ENCODE data around the gene ASTE1.

The ASTE1 gene

GRCh38 chr3:131033480-131034080 lies 7.0 kb upstream of the ASTE1 start:
- H3K27me3 Mint-ChIP-seq, result no peaks in the 10 kb centered on the region
- H3K27ac Mint-ChIP-seq, result no peak overlapping the region
- H3K9me3 Mint-ChIP-seq, result no peaks in the 10 kb centered on the region
- H3K4me3 Mint-ChIP-seq, result no peak overlapping the region
- no peaks in the 10 kb centered on the region for H3K4me1 Mint-ChIP-seq (ENCODE audit: low read depth)
- H3K36me3 Mint-ChIP-seq (ENCODE audit: low read depth), result no peaks in the 10 kb centered on the region

- Mint-ChIP-seq H3K36me3 (ENCODE audit: low read depth) (no peaks in the 10 kb centered on the region), H3K4me3 (no peak overlapping the region), H3K27me3 (no peaks in the 10 kb centered on the region), H3K4me1 (ENCODE audit: low read depth) (peaks cover 6% of the 10 kb centered on the region), H3K27ac (no peak overlapping the region), H3K9me3 (no peaks in the 10 kb centered on the region)
These were observed 5.0 kb upstream of the ASTE1 start for GRCh38 chr3:131031660-131032059.

GRCh38 chr3:131028844-131029243 lies 2.2 kb upstream of the ASTE1 start:
- no peaks in the 10 kb centered on the region for H3K9me3 Mint-ChIP-seq
- H3K36me3 Mint-ChIP-seq (ENCODE audit: low read depth), result peaks cover 12% of the 10 kb centered on the region
- no peak overlapping the region for H3K4me3 Mint-ChIP-seq
- no peaks in the 10 kb centered on the region for H3K27me3 Mint-ChIP-seq
- H3K4me1 Mint-ChIP-seq (ENCODE audit: low read depth), result peaks cover 31% of the 10 kb centered on the region
- H3K27ac Mint-ChIP-seq, result no peak overlapping the region

GRCh38 chr3:131025539-131025938 lies 1.1 kb downstream of the ASTE1 start:
- Mint-ChIP-seq H3K36me3 (ENCODE audit: low read depth) (peaks cover 31% of the 10 kb centered on the region), H3K27me3 (no peaks in the 10 kb centered on the region), H3K4me1 (ENCODE audit: low read depth) (peaks cover 56% of the 10 kb centered on the region), H3K9me3 (no peaks in the 10 kb centered on the region), H3K27ac (peak overlapping the region; percentile 91), H3K4me3 (peak overlapping the region; percentile 89)

GRCh38 chr3:131020122-131020693 lies 6.4 kb downstream of the ASTE1 start:
- peaks cover 62% of the 10 kb centered on the region for H3K36me3 Mint-ChIP-seq (ENCODE audit: low read depth)
- H3K9me3 Mint-ChIP-seq, result no peaks in the 10 kb centered on the region
- H3K4me1 Mint-ChIP-seq (ENCODE audit: low read depth), result peaks cover 55% of the 10 kb centered on the region
- no peak overlapping the region for H3K4me3 Mint-ChIP-seq
- no peak overlapping the region for H3K27ac Mint-ChIP-seq
- no peaks in the 10 kb centered on the region for H3K27me3 Mint-ChIP-seq

GRCh38 chr3:131018970-131019369 lies 7.7 kb downstream of the ASTE1 start:
- no peak overlapping the region for H3K4me3 Mint-ChIP-seq
- H3K9me3 Mint-ChIP-seq, result no peaks in the 10 kb centered on the region
- H3K27me3 Mint-ChIP-seq, result no peaks in the 10 kb centered on the region
- peaks cover 42% of the 10 kb centered on the region for H3K4me1 Mint-ChIP-seq (ENCODE audit: low read depth)
- H3K27ac Mint-ChIP-seq, result no peak overlapping the region
- H3K36me3 Mint-ChIP-seq (ENCODE audit: low read depth), result peaks cover 58% of the 10 kb centered on the region

- H3K27me3 Mint-ChIP-seq, result no peaks in the 10 kb centered on the region
These were observed 16.9 kb downstream of the ASTE1 start for GRCh38 chr3:131009698-131010097.

GRCh38 chr3:131008326-131008725 lies 18.3 kb downstream of the ASTE1 start:
- Mint-ChIP-seq H3K27me3 (no peaks in the 10 kb centered on the region), H3K36me3 (ENCODE audit: low read depth) (peaks cover 72% of the 10 kb centered on the region), H3K4me1 (ENCODE audit: low read depth) (peaks cover 15% of the 10 kb centered on the region), H3K9me3 (no peaks in the 10 kb centered on the region), H3K27ac (no peak overlapping the region), H3K4me3 (no peak overlapping the region)

More at GRCh38 chr3:131009698-131010097, 16.9 kb downstream of the ASTE1 start:
- no peak overlapping the region for H3K4me3 Mint-ChIP-seq
- peaks cover 68% of the 10 kb centered on the region for H3K36me3 Mint-ChIP-seq (ENCODE audit: low read depth)
- H3K4me1 Mint-ChIP-seq (ENCODE audit: low read depth), result peaks cover 2% of the 10 kb centered on the region
- no peak overlapping the region for H3K27ac Mint-ChIP-seq
- no peaks in the 10 kb centered on the region for H3K9me3 Mint-ChIP-seq

GRCh38 chr3:131007782-131008181 lies 18.8 kb downstream of the ASTE1 start:
- peaks cover 15% of the 10 kb centered on the region for H3K4me1 Mint-ChIP-seq (ENCODE audit: low read depth)
- no peaks in the 10 kb centered on the region for H3K27me3 Mint-ChIP-seq
- H3K36me3 Mint-ChIP-seq (ENCODE audit: low read depth), result peaks cover 70% of the 10 kb centered on the region
- no peaks in the 10 kb centered on the region for H3K9me3 Mint-ChIP-seq
- H3K4me3 Mint-ChIP-seq, result no peak overlapping the region
- no peak overlapping the region for H3K27ac Mint-ChIP-seq

- Mint-ChIP-seq H3K27me3 (no peaks in the 10 kb centered on the region), H3K4me1 (ENCODE audit: low read depth) (peaks cover 15% of the 10 kb centered on the region), H3K36me3 (ENCODE audit: low read depth) (peaks cover 70% of the 10 kb centered on the region), H3K9me3 (no peaks in the 10 kb centered on the region), H3K27ac (no peak overlapping the region), H3K4me3 (no peak overlapping the region)
These were observed 19.4 kb downstream of the ASTE1 start for GRCh38 chr3:131007256-131007655.

GRCh38 chr3:131004603-131005002 lies 22.0 kb downstream of the ASTE1 start:
- Mint-ChIP-seq H3K4me1 (ENCODE audit: low read depth) (peaks cover 15% of the 10 kb centered on the region), H3K9me3 (no peaks in the 10 kb centered on the region), H3K36me3 (ENCODE audit: low read depth) (peaks cover 73% of the 10 kb centered on the region), H3K4me3 (no peak overlapping the region), H3K27ac (peak overlapping the region; percentile 10), H3K27me3 (no peaks in the 10 kb centered on the region)

GRCh38 chr3:131001071-131001470 lies 25.6 kb downstream of the ASTE1 start:
- Mint-ChIP-seq H3K27ac (no peak overlapping the region), H3K9me3 (no peaks in the 10 kb centered on the region), H3K27me3 (no peaks in the 10 kb centered on the region), H3K36me3 (ENCODE audit: low read depth) (peaks cover 79% of the 10 kb centered on the region), H3K4me1 (ENCODE audit: low read depth) (peaks cover 15% of the 10 kb centered on the region), H3K4me3 (no peak overlapping the region)

- no peaks in the 10 kb centered on the region for H3K4me1 Mint-ChIP-seq (ENCODE audit: low read depth)
- H3K27ac Mint-ChIP-seq, result no peak overlapping the region
These were observed 29.3 kb downstream of the ASTE1 start for GRCh38 chr3:130997289-130997688.

GRCh38 chr3:130992344-130992743 lies 34.3 kb downstream of the ASTE1 start:
- Mint-ChIP-seq H3K27me3 (no peaks in the 10 kb centered on the region), H3K9me3 (no peaks in the 10 kb centered on the region), H3K4me3 (no peak overlapping the region), H3K4me1 (ENCODE audit: low read depth) (no peaks in the 10 kb centered on the region), H3K27ac (no peak overlapping the region), H3K36me3 (ENCODE audit: low read depth) (peaks cover 44% of the 10 kb centered on the region)

More at GRCh38 chr3:130997289-130997688, 29.3 kb downstream of the ASTE1 start:
- Mint-ChIP-seq H3K27me3 (no peaks in the 10 kb centered on the region), H3K36me3 (ENCODE audit: low read depth) (peaks cover 51% of the 10 kb centered on the region), H3K4me3 (no peak overlapping the region), H3K9me3 (no peaks in the 10 kb centered on the region)

- no peaks in the 10 kb centered on the region for H3K4me1 Mint-ChIP-seq (ENCODE audit: low read depth)
- H3K9me3 Mint-ChIP-seq, result no peaks in the 10 kb centered on the region
- H3K36me3 Mint-ChIP-seq (ENCODE audit: low read depth), result peaks cover 41% of the 10 kb centered on the region
- peak overlapping the region; percentile 53 for H3K27ac Mint-ChIP-seq
- H3K27me3 Mint-ChIP-seq, result no peaks in the 10 kb centered on the region
- H3K4me3 Mint-ChIP-seq, result no peak overlapping the region
These were observed 35.5 kb downstream of the ASTE1 start for GRCh38 chr3:130991126-130991525.

- no peak overlapping the region for H3K4me3 Mint-ChIP-seq
- no peaks in the 10 kb centered on the region for H3K4me1 Mint-ChIP-seq (ENCODE audit: low read depth)
- peaks cover 40% of the 10 kb centered on the region for H3K36me3 Mint-ChIP-seq (ENCODE audit: low read depth)
- H3K27ac Mint-ChIP-seq, result no peak overlapping the region
- no peaks in the 10 kb centered on the region for H3K9me3 Mint-ChIP-seq
- no peaks in the 10 kb centered on the region for H3K27me3 Mint-ChIP-seq
These were observed 36.3 kb downstream of the ASTE1 start for GRCh38 chr3:130990282-130990681.

Measured in stimulated activated naive CD8-positive, alpha-beta T cell treated with anti-CD3 and anti-CD28 coated beads, Interleukin-15, Interleukin-2, amounts not matched to agents 100 ng/mL and 50 ng/mL, for 24 hours (primary cell).